Inferior parietal cortex (tissue), 1 donor: Measurements from ENCODE around the gene EXOC3.
"Not testable (repeated sequence)": the region's sequence is repeated elsewhere in the genome, so short reads cannot be mapped to it uniquely, and the experiment has no call there.

Experiments used
- DNase-seq: peaks from one replicate; pipeline ENCODE4 v3.0.0-alpha.2; 2016; ENCODE audit errors: extremely low spot score

The EXOC3 gene

DNA sequence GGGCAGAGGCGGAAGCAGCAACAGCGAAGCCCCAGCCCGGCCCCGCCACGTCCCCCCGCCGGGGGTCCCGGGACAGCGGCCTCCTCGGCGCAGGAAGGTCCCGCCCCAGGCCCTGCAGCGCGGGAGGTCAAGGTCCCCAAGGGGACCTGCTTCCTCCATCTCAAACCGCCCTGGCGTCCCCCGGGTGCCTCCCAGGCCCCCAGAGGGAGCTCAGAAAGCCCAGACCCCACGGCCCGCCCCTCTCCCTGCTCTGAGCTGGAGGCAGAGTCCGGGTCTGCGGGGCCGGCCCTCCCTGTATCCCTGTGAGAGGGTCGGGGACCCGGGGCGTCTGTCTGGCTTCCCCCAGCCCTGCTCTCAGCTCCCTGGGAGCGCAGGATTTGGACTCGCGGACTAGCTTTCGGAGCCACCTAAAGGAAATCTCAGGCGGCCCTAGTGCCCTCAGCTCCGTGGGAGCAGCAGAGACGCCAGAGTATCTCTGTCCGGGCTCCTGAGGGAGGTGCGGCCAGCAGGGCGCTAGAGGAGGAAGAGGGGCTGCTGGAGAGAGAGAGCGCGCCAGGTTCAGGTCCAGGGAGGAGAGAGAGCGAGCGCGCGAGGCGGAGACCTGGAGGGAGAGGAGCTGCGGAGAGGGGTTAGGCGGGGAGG, 30.7 kb downstream of the EXOC3 start:
- DNase-seq = peak; percentile 8

DNA sequence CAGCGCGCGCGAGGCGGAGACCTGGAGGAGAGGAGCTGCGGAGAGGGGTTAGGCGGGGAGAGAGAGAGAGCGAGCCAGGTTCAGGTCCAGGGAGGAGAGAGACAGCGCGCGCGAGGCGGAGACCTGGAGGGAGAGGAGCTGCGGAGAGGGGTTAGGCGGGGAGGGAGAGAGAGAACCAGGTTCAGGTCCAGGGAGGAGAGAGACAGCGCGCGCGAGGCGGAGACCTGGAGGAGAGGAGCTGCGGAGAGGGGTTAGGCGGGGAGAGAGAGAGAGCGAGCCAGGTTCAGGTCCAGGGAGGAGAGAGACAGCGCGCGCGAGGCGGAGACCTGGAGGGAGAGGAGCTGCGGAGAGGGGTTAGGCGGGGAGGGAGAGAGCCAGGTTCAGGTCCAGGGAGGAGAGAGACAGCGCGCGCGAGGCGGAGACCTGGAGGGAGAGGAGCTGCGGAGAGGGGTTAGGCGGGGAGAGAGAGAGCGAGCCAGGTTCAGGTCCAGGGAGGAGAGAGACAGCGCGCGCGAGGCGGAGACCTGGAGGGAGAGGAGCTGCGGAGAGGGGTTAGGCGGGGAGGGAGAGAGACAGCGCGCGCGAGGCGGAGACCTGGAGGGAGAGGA, 31.4 kb downstream of the EXOC3 start:
- DNase-seq = not testable (repeated sequence)

DNA sequence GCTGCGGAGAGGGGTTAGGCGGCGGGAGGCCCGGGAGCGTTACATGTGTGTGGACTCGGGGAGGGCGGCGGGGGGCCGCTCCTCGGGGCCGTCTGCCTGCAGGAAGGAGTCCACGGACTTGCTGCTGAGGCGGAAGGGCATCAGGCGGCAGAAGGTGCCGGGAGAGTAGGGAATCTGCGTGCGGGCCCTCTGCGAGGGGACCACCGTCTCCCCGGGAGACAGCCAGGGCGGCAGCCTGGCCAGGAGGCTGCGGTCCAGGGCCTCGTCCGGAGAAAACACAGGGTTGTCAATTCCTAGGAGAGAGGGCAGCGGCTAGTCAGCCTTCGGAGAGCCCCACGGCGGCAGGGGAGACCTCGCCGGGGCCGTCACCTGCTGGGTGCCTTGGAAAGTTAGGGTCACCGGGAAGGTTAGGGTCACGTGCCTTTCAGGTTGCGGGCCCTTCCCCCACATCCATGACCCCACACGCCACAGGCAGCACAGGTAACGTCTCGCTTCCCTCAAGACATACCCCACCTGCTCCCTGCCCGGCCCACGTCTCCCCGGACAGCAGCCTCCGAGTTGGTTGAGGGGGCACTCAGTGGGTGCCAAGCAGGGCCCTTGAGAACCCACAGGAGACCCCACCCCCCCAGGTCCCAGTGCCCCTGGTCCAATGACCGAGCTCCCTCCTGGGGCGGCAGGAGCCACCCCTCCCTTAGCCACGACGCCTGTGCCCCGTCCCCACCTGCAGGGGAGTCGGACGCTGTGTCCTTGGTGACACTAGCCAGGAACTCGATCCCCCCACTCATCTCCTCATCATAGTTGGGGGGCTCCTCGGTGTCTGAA, 32.1 kb downstream of the EXOC3 start:
- no peak for DNase-seq

GRCh38 chr5:475704-476101, 32.7 kb downstream of the EXOC3 start:
- DNase-seq = no peak

- DNase-seq = no peak
Observed at GRCh38 chr5:476102-476813, 33.3 kb downstream of the EXOC3 start.

- no peak for DNase-seq
Observed at GRCh38 chr5:476814-477175, 33.8 kb downstream of the EXOC3 start.

DNA sequence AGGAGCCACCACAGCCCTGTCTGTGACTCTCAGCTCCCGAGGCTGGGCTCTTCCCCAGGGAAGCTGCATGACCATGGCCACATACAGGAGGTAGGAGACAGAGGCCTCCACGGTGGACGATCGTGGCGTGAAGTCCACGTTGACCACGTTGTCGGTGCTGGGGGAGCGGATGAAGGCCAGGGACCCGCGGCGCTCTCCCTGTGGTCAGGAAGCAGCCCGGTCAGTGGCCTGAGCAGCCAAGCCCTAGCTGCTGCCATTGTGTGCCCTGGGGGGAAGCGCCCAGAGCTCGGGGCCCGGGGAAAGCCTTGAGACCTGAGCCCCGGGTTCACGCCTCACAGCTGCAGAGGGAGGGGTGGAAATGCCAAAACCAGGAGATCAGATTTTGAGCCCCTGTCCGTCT, 34.3 kb downstream of the EXOC3 start:
- no peak for DNase-seq

DNA sequence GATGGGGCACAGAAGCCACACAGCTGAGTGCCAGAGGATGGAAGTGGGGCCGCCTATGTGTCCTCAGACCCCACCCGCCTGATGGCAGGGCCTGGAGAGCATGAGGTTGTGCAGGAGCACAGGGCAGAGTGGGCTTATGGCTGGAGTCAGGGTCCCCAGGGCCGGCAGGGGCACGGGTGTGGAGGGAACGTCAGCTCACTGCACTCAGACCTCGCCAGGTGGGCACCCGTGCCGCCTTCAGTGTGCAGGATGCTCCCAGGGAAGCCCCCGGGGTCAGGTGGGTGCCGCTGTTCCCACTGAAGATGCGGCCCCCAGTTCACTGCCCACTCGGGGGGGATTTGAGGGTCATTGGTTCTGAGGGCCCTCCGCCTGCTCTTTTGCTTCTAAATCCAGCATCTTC, 34.9 kb downstream of the EXOC3 start:
- DNase-seq = no peak

DNA sequence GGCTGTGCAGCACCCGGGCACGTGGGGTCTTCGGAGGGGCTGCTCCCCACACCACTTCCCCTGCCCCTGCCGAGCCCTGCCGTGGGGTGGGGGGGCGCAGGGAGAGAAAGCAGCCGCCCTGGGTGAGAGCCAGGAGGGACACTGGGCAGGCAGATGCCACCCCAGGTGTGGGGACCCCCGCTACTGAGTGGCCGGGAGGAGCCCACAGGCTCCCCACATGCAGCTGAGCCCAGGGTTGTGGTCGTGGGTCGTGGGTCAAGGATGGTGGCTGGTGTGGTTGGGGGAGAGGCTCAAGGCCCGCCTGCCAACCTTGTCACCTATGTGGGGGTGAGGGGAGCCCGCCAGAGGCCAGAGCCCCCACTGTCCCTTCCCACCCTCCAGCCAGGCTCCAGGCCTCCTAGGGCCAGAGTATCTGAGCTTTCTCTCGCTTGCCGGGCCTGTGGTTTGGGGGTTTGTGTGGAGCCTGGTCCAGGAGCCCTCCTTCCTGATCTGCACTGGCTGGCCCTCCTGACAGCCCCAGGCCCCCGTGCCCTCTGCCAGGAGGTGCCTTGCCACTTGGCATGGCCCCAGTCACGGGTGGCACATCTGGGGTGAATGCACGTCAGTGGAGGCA, 35.5 kb downstream of the EXOC3 start:
- no peak for DNase-seq

DNA sequence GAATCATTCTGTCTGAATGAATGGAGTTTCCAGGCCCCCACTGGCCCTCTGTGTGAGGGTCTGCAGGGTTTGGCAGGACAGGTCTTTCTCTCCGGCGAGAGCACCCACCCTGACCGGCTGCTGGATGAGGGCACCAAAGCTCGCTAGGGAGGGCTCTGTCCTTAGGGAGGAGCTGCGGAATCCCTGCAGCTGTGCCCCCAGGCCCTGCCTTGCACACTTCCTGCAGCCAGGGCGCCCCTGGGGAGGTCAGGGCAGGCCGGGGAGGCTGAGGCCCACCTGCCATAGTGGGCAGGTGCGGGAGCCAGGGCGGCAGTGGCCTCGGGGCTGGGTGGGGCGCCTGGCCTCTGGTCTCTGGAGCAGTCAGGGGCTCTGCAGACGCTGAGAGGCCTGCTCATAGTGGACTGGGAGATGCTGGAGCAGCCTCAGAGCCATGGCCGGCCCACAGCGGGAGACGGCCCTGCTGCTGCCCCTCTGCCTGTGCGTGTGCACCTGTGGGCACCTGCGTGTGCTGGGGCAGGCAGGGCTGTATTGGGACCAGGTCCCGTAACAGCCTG, 36.1 kb downstream of the EXOC3 start:
- DNase-seq = no peak

- DNase-seq = no peak
Observed at GRCh38 chr5:479566-480319, 36.8 kb downstream of the EXOC3 start.

DNA sequence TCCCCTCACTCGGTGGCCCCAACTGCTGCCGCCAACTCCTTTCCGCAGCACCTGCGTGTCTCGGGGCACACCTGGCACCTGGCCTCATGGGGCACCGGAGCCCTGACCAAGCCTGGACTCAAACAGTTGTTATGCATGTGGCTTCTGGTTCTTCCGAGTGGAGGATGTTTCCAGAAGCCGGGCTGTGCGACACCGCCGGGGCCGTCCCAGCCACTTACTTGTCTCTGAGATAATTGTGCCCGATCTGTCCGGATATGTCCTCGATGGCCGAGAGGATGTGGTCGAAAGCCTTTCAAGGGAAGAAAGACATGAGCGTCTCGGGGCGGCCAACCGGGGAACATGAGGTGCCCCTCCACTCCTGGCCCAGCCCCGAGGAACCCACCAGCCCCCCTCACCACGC, 38.4 kb downstream of the EXOC3 start:
- DNase-seq = no peak

DNA sequence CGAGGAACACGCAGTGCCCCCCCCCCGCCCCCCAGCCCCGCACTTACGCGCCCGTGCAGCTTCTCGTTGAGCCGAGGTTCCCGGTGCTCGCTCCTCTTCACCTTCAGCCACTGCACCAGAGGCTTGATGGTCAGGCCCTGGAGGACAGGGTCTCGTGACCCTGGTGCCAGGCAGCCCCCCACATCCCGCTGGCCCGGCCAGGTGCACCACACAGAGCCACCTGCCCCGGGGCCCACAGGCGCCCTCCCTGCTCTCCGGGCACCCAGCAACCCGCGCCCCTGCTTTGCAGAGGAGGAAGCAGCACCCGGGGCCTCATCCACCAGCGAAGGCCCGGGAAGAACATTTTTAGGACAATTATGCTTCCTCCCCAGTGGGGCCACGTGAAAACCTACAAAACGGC, 39.0 kb downstream of the EXOC3 start:
- no peak for DNase-seq

DNA sequence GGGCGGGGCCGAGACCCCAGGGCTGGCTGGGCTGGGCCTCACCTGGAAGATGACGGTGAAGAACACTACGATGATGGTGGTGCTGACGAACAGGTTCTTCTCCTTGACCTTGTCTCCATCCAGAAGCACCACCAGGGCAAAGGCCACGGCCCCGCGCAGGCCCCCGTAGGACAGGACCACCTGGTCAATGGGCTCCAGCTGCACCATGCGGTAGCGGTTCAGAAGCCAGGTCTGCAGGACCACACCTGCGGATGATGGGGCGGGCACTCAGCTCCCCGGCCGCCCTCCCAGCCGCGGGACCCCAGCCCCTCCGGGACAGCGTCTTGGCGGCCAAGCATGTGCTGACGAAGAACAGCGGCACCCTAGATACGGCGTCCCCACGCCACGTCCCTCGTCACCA, 39.5 kb downstream of the EXOC3 start:
- DNase-seq = no peak

DNA sequence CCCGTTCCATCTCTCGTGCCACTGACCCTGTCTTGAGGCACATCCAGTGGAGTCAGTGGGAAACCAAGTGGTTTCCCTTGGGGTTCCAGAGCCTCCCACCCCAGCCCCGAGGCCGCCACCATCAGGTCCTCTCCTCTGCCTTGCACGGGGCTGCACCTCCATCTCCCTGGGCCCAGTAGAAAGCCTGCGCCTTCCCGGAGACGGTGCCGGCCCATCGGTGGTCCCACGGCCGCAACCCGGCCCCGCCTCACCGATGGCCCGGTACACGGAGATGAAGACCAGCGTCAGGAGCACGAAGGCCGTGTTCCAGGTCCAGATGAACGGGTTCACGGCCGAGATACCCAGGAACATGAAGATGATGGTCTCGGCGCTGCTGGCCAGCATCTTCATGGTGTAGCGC, 40.0 kb downstream of the EXOC3 start:
- no peak for DNase-seq

GRCh38 chr5:483434-484140, 40.6 kb downstream of the EXOC3 start:
- DNase-seq = no peak

DNA sequence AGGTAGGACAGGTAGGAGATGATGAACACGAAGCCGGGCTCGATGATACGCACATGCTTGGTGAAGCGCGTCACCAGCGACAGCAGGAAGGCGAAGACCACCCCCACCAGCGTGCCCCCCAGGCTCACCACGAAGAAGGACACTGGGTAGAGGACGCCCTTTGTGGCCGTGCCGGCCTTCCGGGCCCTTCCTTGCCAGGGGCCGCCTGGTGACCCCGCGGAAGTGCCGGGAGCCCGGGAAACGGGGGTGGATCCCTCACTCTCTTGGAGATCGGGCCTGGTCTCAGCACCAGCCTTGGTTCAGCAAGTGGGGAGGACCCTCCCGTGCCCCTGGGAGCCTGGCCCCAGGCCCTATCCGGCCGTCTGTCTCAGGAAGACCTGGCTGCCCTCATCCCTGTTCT, 41.6 kb downstream of the EXOC3 start:
- DNase-seq = no peak

GRCh38 chr5:485113-485945, 42.4 kb downstream of the EXOC3 start:
- no peak for DNase-seq

- DNase-seq = no peak
Observed at GRCh38 chr5:485946-486491, 43.0 kb downstream of the EXOC3 start.
